Medulla oblongata (tissue), 1 donor: ENCODE results near the gene C1orf174.
A peak's percentile ranks its signal among the peaks of the same experiment; 100 is the strongest.

Experiments
- DNase-seq: peaks from one replicate; pipeline ENCODE4 v3.0.0-alpha.2; 2015; ENCODE audit errors: extremely low spot score

Gene C1orf174

GRCh38 chr1:3900150-3900968 lies at the start of gene C1orf174:
Gene C1orf174 (minus strand): TSS chr1:3900272. CDS start chr1:3900186, 86 bp downstream.
- DNase-seq: peak; percentile 99

GRCh38 chr1:3948344-3948743 lies 48.3 kb upstream of the C1orf174 start:
- no peak for DNase-seq

- no peak for DNase-seq
Measured at GRCh38 chr1:3945916-3946840, 46.1 kb upstream of the C1orf174 start.

- no peak for DNase-seq
Measured at GRCh38 chr1:3945222-3945621, 45.1 kb upstream of the C1orf174 start.

GRCh38 chr1:3944578-3945125 lies 44.6 kb upstream of the C1orf174 start:
- DNase-seq: no peak

- no peak for DNase-seq
Measured at GRCh38 chr1:3943806-3944577, 43.9 kb upstream of the C1orf174 start.

- no peak for DNase-seq
Measured at GRCh38 chr1:3943123-3943431, 43.0 kb upstream of the C1orf174 start.

GRCh38 chr1:3942416-3943122 lies 42.5 kb upstream of the C1orf174 start:
- no peak for DNase-seq

- DNase-seq: no peak
Measured at GRCh38 chr1:3940754-3941345, 40.8 kb upstream of the C1orf174 start.

GRCh38 chr1:3940081-3940753 lies 40.1 kb upstream of the C1orf174 start:
- DNase-seq: no peak

GRCh38 chr1:3939242-3940080 lies 39.4 kb upstream of the C1orf174 start:
- DNase-seq: no peak

GRCh38 chr1:3932156-3932919 lies 32.3 kb upstream of the C1orf174 start:
- no peak for DNase-seq

GRCh38 chr1:3931007-3931912 lies 31.2 kb upstream of the C1orf174 start:
- DNase-seq: no peak

- DNase-seq: no peak
Measured at GRCh38 chr1:3930301-3931006, 30.4 kb upstream of the C1orf174 start.

- no peak for DNase-seq
Measured at GRCh38 chr1:3929126-3929525, 29.1 kb upstream of the C1orf174 start.

GRCh38 chr1:3928586-3928985 lies 28.5 kb upstream of the C1orf174 start:
- no peak for DNase-seq

- DNase-seq: no peak
Measured at GRCh38 chr1:3926956-3927355, 26.9 kb upstream of the C1orf174 start.
